Measurements from ENCODE around the gene HEY2. TPM values are rescaled to one million over a fixed set of nuclear protein-coding genes. Genes with fewer than 3 reads are reported as not detected.

HEY2 gene
- total RNA-seq, 1 experiment from 2014 or later = not detected

DNA sequence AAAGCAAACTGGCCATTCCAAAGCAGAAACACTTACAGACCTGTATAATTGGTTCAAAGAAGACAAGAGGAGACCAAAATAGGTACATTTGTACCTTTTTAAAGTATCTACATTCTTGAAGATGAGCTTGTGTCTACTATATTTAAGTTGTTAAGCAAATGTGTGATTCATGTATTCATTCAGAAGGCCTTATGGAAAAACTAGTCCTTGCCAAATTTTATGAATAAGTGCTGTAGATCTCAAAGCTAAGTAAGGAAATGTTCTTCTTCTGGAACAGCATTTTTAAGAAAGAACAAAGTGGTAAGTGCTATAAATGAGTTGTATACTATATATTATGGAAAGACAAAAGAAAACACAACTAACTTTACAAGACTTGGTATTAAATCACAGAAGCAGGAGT is 22.2 kb upstream of the HEY2 start:
- Histone ChIP-seq H2AFZ (ENCODE audit: low read length) (no peak overlapping the region), H3K9me3 (ENCODE audit: low read length) (no peaks in the 10 kb centered on the region), H3K4me3 (ENCODE audit: low read length) (no peak overlapping the region), H4K20me1 (ENCODE audit: low read length) (no peaks in the 10 kb centered on the region), H3K27me3 (ENCODE audit: low read length) (peaks cover 36% of the 10 kb centered on the region), H3K27ac (ENCODE audit: low read length) (no peak overlapping the region), H3K4me1 (ENCODE audit: insufficient read depth, low read length) (no peaks in the 10 kb centered on the region), H3K9ac (ENCODE audit: low read length) (no peak overlapping the region), H3K4me2 (ENCODE audit: low read length) (no peak overlapping the region), H3F3A (ENCODE audit: low read length, unreplicated experiment) (no peaks in the 10 kb centered on the region), H3K79me2 (ENCODE audit: low read length) (no peaks in the 10 kb centered on the region), H3K36me3 (ENCODE audit: low read depth, low read length) (no peaks in the 10 kb centered on the region), H3K9me2 (replicated peaks; ENCODE audit: low read length) (no peaks in the 10 kb centered on the region)
- intact Hi-C loops (cut with micrococcal nuclease) = no loop called here
- DNase-seq (no peak), ATAC-seq (no peak)
- CTCF ChIA-PET = no interaction called here
- POLR2A ChIA-PET (ENCODE audit: unreplicated experiment) = no interaction called here
- BruUV-seq (replicated peaks) = no TSS peak
- TF ChIP-seq, protein P1, sequence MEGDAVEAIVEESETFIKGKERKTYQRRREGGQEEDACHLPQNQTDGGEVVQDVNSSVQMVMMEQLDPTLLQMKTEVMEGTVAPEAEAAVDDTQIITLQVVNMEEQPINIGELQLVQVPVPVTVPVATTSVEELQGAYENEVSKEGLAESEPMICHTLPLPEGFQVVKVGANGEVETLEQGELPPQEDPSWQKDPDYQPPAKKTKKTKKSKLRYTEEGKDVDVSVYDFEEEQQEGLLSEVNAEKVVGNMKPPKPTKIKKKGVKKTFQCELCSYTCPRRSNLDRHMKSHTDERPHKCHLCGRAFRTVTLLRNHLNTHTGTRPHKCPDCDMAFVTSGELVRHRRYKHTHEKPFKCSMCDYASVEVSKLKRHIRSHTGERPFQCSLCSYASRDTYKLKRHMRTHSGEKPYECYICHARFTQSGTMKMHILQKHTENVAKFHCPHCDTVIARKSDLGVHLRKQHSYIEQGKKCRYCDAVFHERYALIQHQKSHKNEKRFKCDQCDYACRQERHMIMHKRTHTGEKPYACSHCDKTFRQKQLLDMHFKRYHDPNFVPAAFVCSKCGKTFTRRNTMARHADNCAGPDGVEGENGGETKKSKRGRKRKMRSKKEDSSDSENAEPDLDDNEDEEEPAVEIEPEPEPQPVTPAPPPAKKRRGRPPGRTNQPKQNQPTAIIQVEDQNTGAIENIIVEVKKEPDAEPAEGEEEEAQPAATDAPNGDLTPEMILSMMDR (conservative IDR thresholded peaks at IDR 0.05; ENCODE audit: low read depth, low read length) = no peak
- TF ChIP-seq EZH2 (IDR thresholded peaks at IDR 0.05; ENCODE audit: low read length, unreplicated experiment) (no peak), EZH2phosphoT487 (IDR thresholded peaks at IDR 0.05; ENCODE audit: borderline replicate concordance, low read length) (no peak)

DNA sequence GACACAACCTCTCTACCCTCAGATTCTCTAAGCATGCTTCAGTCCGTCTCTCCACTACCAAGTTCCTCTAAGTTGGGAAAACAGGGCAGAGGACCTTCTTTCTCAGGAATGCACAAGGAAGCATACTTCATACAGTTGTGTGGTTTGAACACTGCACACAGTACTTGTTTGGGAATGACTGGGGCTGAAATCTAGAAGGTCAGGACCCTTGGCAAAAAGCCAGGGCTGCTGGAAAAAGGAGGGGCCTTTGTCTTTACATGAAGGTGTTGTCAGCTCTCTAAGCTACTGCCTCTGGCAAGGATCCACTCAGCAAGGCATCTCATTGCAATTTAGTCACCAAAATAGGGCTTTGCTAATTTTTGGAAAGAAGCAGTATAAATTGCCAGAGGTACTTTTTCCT is 20.7 kb upstream of the HEY2 start:
- Histone ChIP-seq H3K27ac (ENCODE audit: low read length) (no peak overlapping the region), H3F3A (ENCODE audit: low read length, unreplicated experiment) (no peaks in the 10 kb centered on the region), H3K4me1 (ENCODE audit: insufficient read depth, low read length) (no peaks in the 10 kb centered on the region), H4K20me1 (ENCODE audit: low read length) (no peaks in the 10 kb centered on the region), H3K4me3 (ENCODE audit: low read length) (no peak overlapping the region), H3K27me3 (ENCODE audit: low read length) (peaks cover 46% of the 10 kb centered on the region), H3K9me3 (ENCODE audit: low read length) (no peaks in the 10 kb centered on the region), H2AFZ (ENCODE audit: low read length) (no peak overlapping the region), H3K4me2 (ENCODE audit: low read length) (no peak overlapping the region), H3K36me3 (ENCODE audit: low read depth, low read length) (no peaks in the 10 kb centered on the region), H3K9ac (ENCODE audit: low read length) (no peak overlapping the region), H3K9me2 (replicated peaks; ENCODE audit: low read length) (no peaks in the 10 kb centered on the region), H3K79me2 (ENCODE audit: low read length) (no peaks in the 10 kb centered on the region)
- POLR2A ChIA-PET (ENCODE audit: unreplicated experiment) = no interaction called here
- TF ChIP-seq EZH2phosphoT487 (IDR thresholded peaks at IDR 0.05; ENCODE audit: borderline replicate concordance, low read length) (no peak), EZH2 (IDR thresholded peaks at IDR 0.05; ENCODE audit: low read length, unreplicated experiment) (no peak)
- TF ChIP-seq, protein P1 (conservative IDR thresholded peaks at IDR 0.05; ENCODE audit: low read depth, low read length) = no peak
- CTCF ChIA-PET = no interaction called here
- DNase-seq (no peak), ATAC-seq (no peak)
- intact Hi-C loops (cut with micrococcal nuclease) = no loop called here
- BruUV-seq (replicated peaks) = no TSS peak

DNA sequence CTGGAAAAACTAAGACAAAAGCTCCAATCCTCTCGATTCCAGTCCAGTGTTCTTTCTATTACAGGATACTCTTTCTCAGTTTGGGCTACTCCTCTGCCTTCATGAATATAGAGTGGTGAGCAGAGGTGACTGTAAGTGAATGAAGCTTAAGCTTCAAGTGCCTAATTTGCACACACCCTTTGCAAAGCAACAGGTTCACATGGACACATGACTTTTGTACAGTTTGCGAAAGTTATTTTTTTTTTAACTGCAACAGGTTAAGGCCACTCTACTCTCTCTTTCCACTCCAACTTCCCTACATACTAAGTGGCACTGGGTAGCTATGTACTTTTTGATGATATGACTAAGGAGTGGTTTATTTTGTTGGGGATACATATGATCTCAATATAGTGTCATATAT is 19.4 kb upstream of the HEY2 start:
- ChIA-PET CTCF (no interaction called here), POLR2A (ENCODE audit: unreplicated experiment) (no interaction called here)
- no peaks in the 10 kb centered on the region for H3K9me3 ChIP-seq (ENCODE audit: low read length)
- H3K36me3 ChIP-seq (ENCODE audit: low read depth, low read length) = no peaks in the 10 kb centered on the region
- no peaks in the 10 kb centered on the region for H3K79me2 ChIP-seq (ENCODE audit: low read length)
- no peak overlapping the region for H3K4me2 ChIP-seq (ENCODE audit: low read length)
- H3K27me3 ChIP-seq (ENCODE audit: low read length) = peaks cover 57% of the 10 kb centered on the region
- DNase-seq (no peak), ATAC-seq (no peak)
- H2AFZ ChIP-seq (ENCODE audit: low read length) = no peak overlapping the region
- intact Hi-C loops (cut with micrococcal nuclease) = no loop called here
- no peak overlapping the region for H3K9ac ChIP-seq (ENCODE audit: low read length)
- H3K4me3 ChIP-seq (ENCODE audit: low read length) = no peak overlapping the region
- no peaks in the 10 kb centered on the region for H3K9me2 ChIP-seq (replicated peaks; ENCODE audit: low read length)
- no peaks in the 10 kb centered on the region for H3K4me1 ChIP-seq (ENCODE audit: insufficient read depth, low read length)
- H4K20me1 ChIP-seq (ENCODE audit: low read length) = no peaks in the 10 kb centered on the region
- H3K27ac ChIP-seq (ENCODE audit: low read length) = no peak overlapping the region
- H3F3A ChIP-seq (ENCODE audit: low read length, unreplicated experiment) = no peaks in the 10 kb centered on the region
- TF ChIP-seq EZH2 (IDR thresholded peaks at IDR 0.05; ENCODE audit: low read length, unreplicated experiment) = no peak
- TF ChIP-seq EZH2phosphoT487 (IDR thresholded peaks at IDR 0.05; ENCODE audit: borderline replicate concordance, low read length) = no peak
- TF ChIP-seq, protein P1 (conservative IDR thresholded peaks at IDR 0.05; ENCODE audit: low read depth, low read length) = no peak
- BruUV-seq (replicated peaks) = no TSS peak

Data from PC-3 (cell line).